HT1080 (cell line): ENCODE measurements around the gene PCCA. TPM values are rescaled to one million over a fixed set of nuclear protein-coding genes. Genes with fewer than 3 reads are reported as not detected.
"Not testable (repeated sequence)": the region's sequence is repeated elsewhere in the genome, so short reads cannot be mapped to it uniquely, and the experiment has no call there.

ENCODE experiments used
- DNase-seq: peaks from one replicate; pipeline ENCODE4 v3.0.0-alpha.2; 2015; ENCODE audit warnings: low read depth
- total RNA-seq: library from RNA; depleted of rRNA; stranded (reverse); fragments of >200 nt; shearing (Covaris generic); gene quantifications from 2 replicates; pipeline ENCODE4 v1.2.3, GENCODE V29; 2014

Gene PCCA
- total RNA-seq, 1 experiment from 2014 or later, result 17.0 TPM

- no peak for DNase-seq
Measured at GRCh38 chr13:100356889-100357288, 268.0 kb downstream of the PCCA start.

DNA sequence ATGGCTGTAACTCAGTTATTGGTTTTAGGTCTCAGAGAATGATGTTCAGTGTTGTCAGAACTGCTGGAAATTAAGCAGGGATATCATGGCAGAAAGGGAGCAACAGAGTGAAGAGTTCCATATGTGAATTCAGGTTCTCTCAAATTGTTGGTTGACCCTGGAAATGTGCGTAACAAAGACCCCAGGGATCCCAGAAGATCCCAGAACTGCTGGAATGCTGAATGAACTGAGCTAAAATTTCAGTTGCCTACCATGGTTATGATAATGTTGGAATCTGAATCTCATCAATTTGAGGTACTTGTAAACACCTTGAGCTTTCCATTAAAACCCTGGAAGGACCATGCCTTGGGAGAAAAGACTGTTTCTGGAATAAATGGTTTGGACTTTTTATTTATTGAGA, 268.9 kb downstream of the PCCA start:
- DNase-seq, result no peak

DNA sequence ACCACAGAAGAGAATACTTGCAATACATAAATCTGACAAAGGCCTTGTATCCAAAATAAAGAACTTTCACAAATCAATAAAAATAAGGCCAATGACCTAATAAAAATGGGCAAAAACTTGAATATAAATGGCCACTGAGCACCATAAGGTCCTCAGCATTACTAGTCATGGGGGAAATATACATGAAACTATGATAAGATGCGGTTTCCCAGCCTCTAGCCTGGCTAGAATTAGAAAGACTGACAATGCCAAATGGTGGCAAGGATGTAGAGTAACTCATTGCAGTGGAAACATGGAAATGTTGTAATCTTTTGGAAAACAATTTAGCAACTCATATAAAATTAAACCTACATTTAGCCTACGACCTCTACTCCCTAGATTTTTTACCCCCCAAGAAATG, 272.6 kb downstream of the PCCA start:
- no peak for DNase-seq

DNA sequence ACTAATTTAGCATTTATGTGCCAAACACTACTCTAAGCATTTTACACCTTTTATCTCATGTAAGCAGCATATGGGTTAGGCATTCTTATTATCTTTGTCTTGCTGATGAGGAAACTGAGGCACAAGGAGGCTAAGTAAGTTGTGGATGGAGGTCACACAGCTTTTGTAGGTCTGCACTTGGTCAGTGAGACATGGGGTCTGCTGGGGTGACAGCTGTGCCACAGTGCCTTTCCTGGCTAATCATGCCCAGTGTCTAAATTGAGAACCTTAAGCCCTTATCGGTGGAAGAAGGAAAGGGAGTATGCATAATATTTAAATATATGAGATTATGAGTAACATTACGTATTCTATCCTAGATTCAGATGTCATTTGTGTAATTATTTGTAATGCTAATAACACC, 273.5 kb downstream of the PCCA start:
- no peak for DNase-seq

- no peak for DNase-seq
Measured at GRCh38 chr13:100362781-100363180, 273.9 kb downstream of the PCCA start.

GRCh38 chr13:100363285-100363711, 274.4 kb downstream of the PCCA start:
- DNase-seq, result no peak

DNA sequence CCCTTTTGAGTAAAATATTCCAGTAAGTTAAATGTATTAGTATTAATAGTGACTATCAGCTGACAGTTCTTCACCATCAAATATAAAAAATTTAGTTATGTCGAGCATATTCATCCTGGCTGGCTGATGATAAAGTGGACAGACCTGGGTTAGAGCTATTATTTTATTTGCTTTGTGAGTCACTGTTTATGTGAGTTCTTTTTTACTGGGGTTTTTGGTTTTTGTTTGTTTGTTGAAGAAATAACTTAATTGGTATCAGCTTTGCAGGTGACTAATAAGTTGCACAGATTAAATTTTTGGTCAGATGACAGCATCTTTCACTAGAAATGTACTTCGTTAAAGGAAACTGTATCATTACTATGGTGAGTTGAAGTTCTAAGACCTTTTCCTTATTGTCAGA, 275.0 kb downstream of the PCCA start:
- no peak for DNase-seq

DNA sequence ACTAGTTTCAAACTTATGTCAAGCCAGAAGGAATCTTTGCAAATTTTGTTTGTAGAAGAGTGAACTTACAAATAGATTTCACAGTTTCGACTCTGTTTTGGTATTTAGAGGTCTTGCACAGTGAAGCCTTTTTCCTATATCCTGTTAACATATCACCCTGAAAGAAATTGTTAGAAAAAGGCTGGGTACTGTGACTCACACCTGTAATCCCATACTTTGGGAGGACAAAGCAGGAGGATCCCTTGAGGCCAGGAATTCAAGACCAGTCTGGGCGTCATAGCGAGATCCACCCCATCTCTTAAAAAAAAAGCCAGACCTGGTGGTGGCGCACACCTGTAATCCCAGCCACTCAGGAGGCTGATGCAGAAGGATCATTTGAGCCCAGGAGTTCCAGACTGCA, 275.7 kb downstream of the PCCA start:
- peak; percentile 18 for DNase-seq

DNA sequence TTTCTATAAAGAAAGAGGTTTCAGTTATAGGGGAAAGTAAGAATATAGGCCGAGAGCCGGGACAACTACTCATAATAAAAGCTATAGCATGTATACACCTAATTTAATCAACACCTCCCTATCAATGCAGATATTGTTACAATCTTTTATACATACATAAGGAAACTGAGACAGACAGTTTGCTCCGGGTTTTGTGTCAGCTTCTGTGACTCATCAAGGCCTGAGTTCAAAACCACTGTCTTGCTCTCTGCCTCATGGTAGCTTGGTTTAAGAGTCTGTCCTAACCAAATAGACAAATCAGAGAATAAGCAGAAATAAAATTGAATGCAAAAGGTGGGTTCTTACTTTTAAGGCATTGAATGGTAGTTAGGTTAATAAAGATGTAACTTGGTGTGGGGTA, 276.8 kb downstream of the PCCA start:
- DNase-seq, result no peak

DNA sequence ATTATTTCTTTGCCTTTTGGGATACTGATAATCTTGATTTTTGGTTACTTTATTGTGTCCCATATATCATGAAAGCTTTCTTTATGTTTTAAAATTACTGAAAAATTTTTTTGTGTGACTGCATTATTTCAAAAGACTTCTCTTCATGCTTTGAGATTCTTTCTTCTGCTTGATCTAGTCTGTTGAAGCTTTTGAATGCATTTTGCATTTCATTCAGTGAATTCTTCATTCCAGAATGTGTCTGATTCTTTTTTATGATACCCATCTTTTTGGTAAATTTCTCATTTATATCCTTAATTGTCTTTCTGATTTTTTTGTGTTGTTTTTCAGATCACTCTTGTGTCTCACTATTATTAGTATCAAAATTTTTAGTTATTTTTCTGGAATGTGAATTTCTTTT, 289.6 kb downstream of the PCCA start:
- no peak for DNase-seq

- no peak for DNase-seq
Measured at GRCh38 chr13:100381595-100382224, 292.8 kb downstream of the PCCA start.

DNA sequence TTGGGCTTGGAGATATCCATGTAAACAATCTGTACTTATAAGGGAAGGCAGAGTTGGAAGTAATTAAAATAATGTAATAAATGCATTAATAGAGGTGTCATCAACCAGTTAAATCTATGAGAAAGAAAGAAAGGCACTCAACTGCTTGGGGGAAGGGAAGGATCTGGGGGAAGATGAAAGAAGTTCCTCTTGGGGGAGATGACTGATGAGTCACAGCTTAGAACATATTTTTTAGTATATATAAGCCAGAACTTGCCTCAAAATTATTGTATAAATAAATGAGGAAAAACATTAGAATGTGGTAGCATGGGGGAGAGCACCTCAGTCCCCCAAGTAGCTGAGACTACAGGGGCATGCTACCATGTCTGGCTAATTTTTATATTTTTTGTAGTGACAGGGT, 293.9 kb downstream of the PCCA start:
- peak; percentile 31 for DNase-seq

GRCh38 chr13:100387416-100387815, 298.5 kb downstream of the PCCA start:
- DNase-seq, result no peak

DNA sequence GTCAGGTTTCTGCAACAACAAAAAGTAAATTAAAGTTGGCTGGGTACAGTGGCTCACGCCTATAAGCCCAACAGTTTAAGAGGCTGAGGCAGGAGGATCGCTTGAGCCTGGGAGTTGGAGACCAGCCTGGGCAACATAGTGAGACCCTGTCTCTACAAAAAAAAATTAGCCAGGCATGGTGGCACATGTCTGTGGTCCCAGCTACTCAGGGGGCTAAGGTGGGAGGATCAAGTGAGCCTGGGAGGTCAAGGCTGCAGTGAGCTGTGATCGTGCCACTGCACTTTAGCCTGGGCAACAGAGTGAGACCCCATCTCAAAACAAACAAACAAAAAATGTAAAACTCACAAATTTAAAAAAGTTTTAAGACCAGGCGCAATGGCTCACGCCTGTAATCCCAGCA, 299.3 kb downstream of the PCCA start:
- DNase-seq, result not testable (repeated sequence)

DNA sequence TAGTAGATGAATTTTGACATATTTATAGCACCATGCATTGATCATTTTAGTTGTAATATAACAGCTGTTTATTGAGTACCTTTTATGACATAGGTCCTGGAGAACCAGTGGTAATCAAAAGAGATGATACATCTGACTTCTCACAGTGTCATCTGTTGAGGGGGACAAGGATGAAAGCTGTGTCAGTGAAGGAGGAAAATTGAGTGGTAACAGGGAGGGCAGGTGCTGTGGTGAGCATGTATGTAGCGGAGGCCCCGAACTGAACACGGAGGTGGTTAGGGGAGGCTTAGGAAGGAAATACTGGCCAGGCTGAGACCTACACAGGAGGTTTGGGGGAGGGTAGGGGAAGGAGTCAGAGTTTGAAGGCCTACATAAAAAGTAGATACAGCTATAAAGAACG, 300.0 kb downstream of the PCCA start:
- no peak for DNase-seq

DNA sequence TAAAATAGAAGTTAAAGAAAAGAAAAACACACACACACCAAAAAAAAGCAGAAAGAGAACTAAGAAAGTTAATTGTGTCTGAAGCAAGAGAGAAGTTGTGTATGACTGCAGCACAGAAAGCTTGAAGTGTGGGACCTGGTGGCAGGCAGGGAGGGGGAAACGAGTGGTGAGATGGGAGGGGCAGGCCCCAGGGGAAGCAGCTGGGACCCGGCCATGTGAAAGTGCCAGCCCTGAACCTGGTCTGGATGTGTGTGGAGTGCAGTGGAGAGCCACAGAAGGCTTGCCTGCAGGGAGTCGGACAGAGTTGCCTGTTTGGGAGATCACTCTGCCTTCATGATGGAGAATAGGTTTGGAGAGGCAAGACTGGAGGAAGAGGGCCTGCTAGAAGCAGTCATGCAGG, 300.7 kb downstream of the PCCA start:
- DNase-seq, result no peak

- peak; percentile 99 for DNase-seq
Measured at GRCh38 chr13:100392709-100393630, 304.1 kb downstream of the PCCA start.

- DNase-seq, result peak; percentile 55
Measured at GRCh38 chr13:100394005-100394695, 305.3 kb downstream of the PCCA start.

- no peak for DNase-seq
Measured at GRCh38 chr13:100395698-100396373, 306.9 kb downstream of the PCCA start.

GRCh38 chr13:100396776-100397175, 307.9 kb downstream of the PCCA start:
- DNase-seq, result no peak

DNA sequence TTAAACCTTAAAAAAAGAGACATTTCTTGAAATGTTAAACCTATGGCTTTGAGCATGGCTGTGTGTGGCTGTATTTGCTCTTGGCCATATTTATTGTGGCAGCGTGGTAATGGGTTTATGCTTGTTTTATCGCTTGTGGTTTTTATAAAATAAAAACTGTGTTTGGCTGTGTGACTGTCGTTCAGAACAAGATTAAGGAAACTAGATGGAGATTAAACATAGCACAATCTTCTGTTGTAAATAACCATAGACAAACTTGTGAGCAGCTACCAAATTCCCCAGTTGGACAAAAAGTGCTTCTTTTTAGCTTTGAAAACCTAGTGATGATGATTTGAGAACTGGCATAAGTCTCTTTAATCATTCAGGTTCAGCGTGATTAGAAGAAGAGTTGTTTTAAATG, 308.7 kb downstream of the PCCA start:
- no peak for DNase-seq

- DNase-seq, result no peak
Measured at GRCh38 chr13:100398360-100398759, 309.5 kb downstream of the PCCA start.
